IMR-90 (cell line): ENCODE results near the gene CAMTA1. TPM values are rescaled to one million over a fixed set of nuclear protein-coding genes. Genes with fewer than 3 reads are reported as not detected.

ENCODE experiments used
- ATAC-seq: fragments of 200-7000 bp; cut with Tn5 transposase; 2 replicates; pipeline ENCODE4 v1.9.1; 2020; ENCODE audit warnings: low read depth, mild to moderate bottlenecking, moderate library complexity
- BruUV-seq: library from RNA; stranded (reverse); fragments of 400-500 nt; replicated peaks from 2 replicates; lab custom pipeline; 2021; lab: Mats Ljungman, UMichigan
- CTCF ChIA-PET: fragments of 300-600 bp; formaldehyde crosslinking; extraction: SDS; loops from one replicate; lab custom pipeline; 2021; ENCODE audit warnings: antibody characterized with exemption; lab: Yijun Ruan, JAX
- POLR2A ChIA-PET: fragments of 300-600 bp; sonication (Branson Sonifier 250); formaldehyde crosslinking; loops from one replicate; lab custom pipeline; 2022; ENCODE audit warnings: antibody characterized with exemption; ENCODE audit not compliant: unreplicated experiment; lab: Charles Lee
- DNase-seq: peaks from one replicate; pipeline ENCODE4 v3.0.0; 2013
- H2AFZ ChIP-seq: replicated peaks from 2 replicates; pipeline ENCODE3; 2013; ENCODE audit warnings: low read length, mild to moderate bottlenecking; ENCODE audit not compliant: poor library complexity
- H2AK5ac ChIP-seq: 2 replicates; pipeline ENCODE4 v1.6.1; 2013; ENCODE audit warnings: low read depth, low read length, inconsistent platforms
- H2AK9ac ChIP-seq: replicated peaks from 2 replicates; pipeline ENCODE3; 2013; ENCODE audit warnings: mild to moderate bottlenecking, low read depth, low read length, moderate library complexity; ENCODE audit not compliant: poor library complexity
- H2BK120ac ChIP-seq: 2 replicates; pipeline ENCODE4 v1.6.1; 2013; ENCODE audit warnings: low read depth, low read length, inconsistent platforms
- H2BK15ac ChIP-seq: 3 replicates; pipeline ENCODE4 v1.6.1; 2013; ENCODE audit warnings: low read depth, low read length, inconsistent platforms
- H2BK20ac ChIP-seq: 2 replicates; pipeline ENCODE4 v1.6.1; 2013; ENCODE audit warnings: low read depth, mild to moderate bottlenecking, inconsistent platforms, low read length, moderate library complexity
- H2BK5ac ChIP-seq: 2 replicates; pipeline ENCODE4 v1.6.1; 2013; ENCODE audit warnings: mild to moderate bottlenecking, low read depth, low read length, inconsistent platforms; ENCODE audit not compliant: poor library complexity, severe bottlenecking
- H3K14ac ChIP-seq: replicated peaks from 2 replicates; pipeline ENCODE4 v1.6.1; 2013; ENCODE audit warnings: low read depth, low read length, inconsistent platforms
- H3K18ac ChIP-seq: 2 replicates; pipeline ENCODE4 v1.6.1; 2013; ENCODE audit warnings: low read depth, low read length, control low read depth
- H3K23ac ChIP-seq: 2 replicates; pipeline ENCODE4 v1.6.1; 2013; ENCODE audit warnings: low read depth, low read length, inconsistent platforms
- H3K27ac ChIP-seq: 2 replicates; pipeline ENCODE4 v1.5.1; 2013; ENCODE audit warnings: mild to moderate bottlenecking, control low read depth, low read length; ENCODE audit not compliant: insufficient read depth
- H3K27me3 ChIP-seq: 2 replicates; pipeline ENCODE4 v1.6.1; 2013; ENCODE audit warnings: low read length; ENCODE audit not compliant: control insufficient read depth, insufficient read depth
- H3K36me3 ChIP-seq: 2 replicates; pipeline ENCODE4 v1.6.1; 2013; ENCODE audit warnings: low read length, mixed read lengths; ENCODE audit not compliant: control insufficient read depth, insufficient read depth
- H3K4ac ChIP-seq: 2 replicates; pipeline ENCODE4 v1.6.1; 2013; ENCODE audit warnings: low read depth, low read length, inconsistent platforms
- H3K4me1 ChIP-seq: 2 replicates; pipeline ENCODE4 v1.6.1; 2013; ENCODE audit warnings: low read length, mixed read lengths; ENCODE audit not compliant: control insufficient read depth, insufficient read depth
- H3K4me2 ChIP-seq: 2 replicates; pipeline ENCODE4 v1.6.1; 2013; ENCODE audit warnings: low read depth, mild to moderate bottlenecking, control low read depth, low read length, moderate library complexity
- H3K4me3 ChIP-seq: 2 replicates; pipeline ENCODE4 v1.5.1; 2013; ENCODE audit warnings: low read depth, mild to moderate bottlenecking, control low read depth, low read length, moderate library complexity; ENCODE audit not compliant: insufficient read depth
- H3K56ac ChIP-seq: 2 replicates; pipeline ENCODE4 v1.6.1; 2013; ENCODE audit warnings: low read length, inconsistent platforms; ENCODE audit not compliant: insufficient read depth; ENCODE audit errors: extremely low read depth
- H3K79me1 ChIP-seq, 2 experiments: 2 replicates each; pipeline ENCODE4 v1.6.1; 2013; ENCODE audit warnings: low read length in 2 of 2, inconsistent platforms in 1 of 2, low read depth in 1 of 2
- H3K9ac ChIP-seq: 2 replicates; pipeline ENCODE4 v1.6.1; 2013; ENCODE audit warnings: low read depth, low read length, control low read depth
- H3K9me1 ChIP-seq: 2 replicates; pipeline ENCODE4 v1.6.1; 2013; ENCODE audit warnings: low read length, inconsistent platforms; ENCODE audit not compliant: insufficient read depth
- H3K9me3 ChIP-seq: 2 replicates; pipeline ENCODE4 v1.6.1; 2013; ENCODE audit warnings: low read length; ENCODE audit not compliant: control insufficient read depth, insufficient read depth
- H4K20me1 ChIP-seq: 2 replicates; pipeline ENCODE4 v1.6.1; 2013; ENCODE audit warnings: low read length, inconsistent platforms; ENCODE audit not compliant: insufficient read depth
- H4K5ac ChIP-seq: 2 replicates; pipeline ENCODE4 v1.6.1; 2013; ENCODE audit warnings: mild to moderate bottlenecking, low read depth, low read length, control low read depth
- H4K8ac ChIP-seq, 2 experiments: 2 replicates each; pipeline ENCODE4 v1.6.1; 2013; ENCODE audit warnings: low read depth in 2 of 2, low read length in 2 of 2, control low read depth in 1 of 2, inconsistent platforms in 1 of 2
- H4K91ac ChIP-seq: 2 replicates; pipeline ENCODE4 v1.6.1; 2013; ENCODE audit warnings: low read depth, low read length, inconsistent platforms; ENCODE audit not compliant: insufficient read depth
- BHLHE40 ChIP-seq: fragments of 150-350 bp; IDR thresholded peaks from 2 replicates; pipeline ENCODE4 v1.6.1; 2016; ENCODE audit warnings: mild to moderate bottlenecking, low read depth, low read length
- CEBPB ChIP-seq: IDR thresholded peaks from 2 replicates; pipeline ENCODE4 v1.6.1; 2012; ENCODE audit warnings: low read depth, low read length, improper control_type of control experiment
- CHD1 ChIP-seq: IDR thresholded peaks from 2 replicates; pipeline ENCODE4 v1.6.1; 2012; ENCODE audit warnings: low read depth, low read length, improper control_type of control experiment
- CTCF ChIP-seq: conservative IDR thresholded peaks from 2 replicates; pipeline ENCODE4 v1.5.1; 2012; ENCODE audit warnings: mild to moderate bottlenecking, low read depth, low read length, improper control_type of control experiment
- FOS ChIP-seq: fragments of 150-350 bp; IDR thresholded peaks from 2 replicates; pipeline ENCODE4 v1.6.1; 2016; ENCODE audit warnings: low read depth, low read length
- MAFK ChIP-seq: IDR thresholded peaks from 2 replicates; pipeline ENCODE4 v1.6.1; 2012; ENCODE audit warnings: low read depth, low read length, improper control_type of control experiment
- MAZ ChIP-seq: IDR thresholded peaks from 2 replicates; pipeline ENCODE4 v1.6.1; 2012; ENCODE audit warnings: low read depth, mild to moderate bottlenecking, low read length, improper control_type of control experiment, moderate library complexity, borderline replicate concordance
- MXI1 ChIP-seq: IDR thresholded peaks from 2 replicates; pipeline ENCODE4 v1.6.1; 2012; ENCODE audit warnings: low read depth, mild to moderate bottlenecking, low read length, moderate library complexity, borderline replicate concordance
- NFE2L2 ChIP-seq: fragments of 150-350 bp; IDR thresholded peaks from 2 replicates; pipeline ENCODE4 v1.6.1; 2016; ENCODE audit warnings: low read depth, mild to moderate bottlenecking, low read length
- POLR2A ChIP-seq: IDR thresholded peaks from 2 replicates; pipeline ENCODE4 v1.6.1; 2012; ENCODE audit warnings: mild to moderate bottlenecking, low read depth, low read length
- RAD21 ChIP-seq: IDR thresholded peaks from 2 replicates; pipeline ENCODE4 v1.6.1; 2012; ENCODE audit warnings: low read length, improper control_type of control experiment
- RCOR1 ChIP-seq: IDR thresholded peaks from 2 replicates; pipeline ENCODE4 v1.6.1; 2012; ENCODE audit warnings: mild to moderate bottlenecking, low read length, improper control_type of control experiment; ENCODE audit not compliant: insufficient replicate concordance
- RFX5 ChIP-seq: IDR thresholded peaks from 2 replicates; pipeline ENCODE4 v1.8.0; 2012; ENCODE audit warnings: low read depth, mild to moderate bottlenecking, low read length, moderate library complexity
- SMC3 ChIP-seq: fragments of 150-350 bp; IDR thresholded peaks from 2 replicates; pipeline ENCODE4 v1.6.1; 2016; ENCODE audit warnings: low read depth, mild to moderate bottlenecking, antibody characterized with exemption, low read length, moderate library complexity
- WGBS, 2 experiments: methylation state at CpG; one replicate each; pipeline versions ENCODE4 v1.1.5 to v1.1.7; 2013; ENCODE audit warnings: missing lambda C conversion rate in 2 of 2; ENCODE audit not compliant: insufficient read length in 1 of 2; ENCODE audit errors: extremely low coverage in 2 of 2; 5-methylcytosine and 5-hydroxymethylcytosine counted together
- dilution Hi-C: fragments of 300-500 bp; cut with HindIII; formaldehyde crosslinking; loops from one replicate; pipeline ENCODE4 v1.14.3; 2018; ENCODE audit warnings: low sequenced_read_pairs; ENCODE audit not compliant: unreplicated experiment
- in situ Hi-C: fragments of 300-500 bp; cut with MboI; formaldehyde crosslinking; loops from 3 replicates; pipeline ENCODE4 v1.14.3; 2019; ENCODE audit warnings: low sequenced_read_pairs, inconsistent platforms, mixed read lengths
- intact Hi-C: fragments of 100-400 bp; cut with micrococcal nuclease; formaldehyde crosslinking; loops from 2 replicates; pipeline ENCODE4 v1.10.0; 2022
- polyA plus RNA-seq, 3 experiments: library from polyadenylated mRNA; depleted of rRNA; stranded (reverse); fragments of >200 nt; gene quantifications; 2 replicates each; pipeline ENCODE4 v1.2.3, GENCODE V29; 2012; ENCODE audit warnings: low replicate concordance in 1 of 3
- total RNA-seq: library from RNA; depleted of rRNA; stranded (reverse); fragments of >200 nt; gene quantifications from 2 replicates; pipeline ENCODE4 v1.2.3, GENCODE V29; 2012
- TF ChIP-seq, protein P1 (sequence below): fragments of 150-350 bp; IDR thresholded peaks from 2 replicates; pipeline ENCODE4 v1.6.1; 2016; ENCODE audit warnings: low read depth, mild to moderate bottlenecking, low read length, moderate library complexity, borderline replicate concordance
- TF ChIP-seq, protein P2 (sequence below): fragments of 150-350 bp; IDR thresholded peaks from 2 replicates; pipeline ENCODE4 v1.6.1; 2017; ENCODE audit warnings: mild to moderate bottlenecking, antibody characterized with exemption, low read length, low read depth

CAMTA1 gene
- total and polyA plus RNA-seq, 2 of the 4 experiments (the other 2 are of a cell fraction), result 35.5 to 74.3 TPM

- H3K4ac ChIP-seq, result no peak overlapping the region
- H2BK20ac ChIP-seq, result no peak overlapping the region
- no peak for TF ChIP-seq CEBPB
- no peak for TF ChIP-seq RCOR1
- TF ChIP-seq, protein P1, sequence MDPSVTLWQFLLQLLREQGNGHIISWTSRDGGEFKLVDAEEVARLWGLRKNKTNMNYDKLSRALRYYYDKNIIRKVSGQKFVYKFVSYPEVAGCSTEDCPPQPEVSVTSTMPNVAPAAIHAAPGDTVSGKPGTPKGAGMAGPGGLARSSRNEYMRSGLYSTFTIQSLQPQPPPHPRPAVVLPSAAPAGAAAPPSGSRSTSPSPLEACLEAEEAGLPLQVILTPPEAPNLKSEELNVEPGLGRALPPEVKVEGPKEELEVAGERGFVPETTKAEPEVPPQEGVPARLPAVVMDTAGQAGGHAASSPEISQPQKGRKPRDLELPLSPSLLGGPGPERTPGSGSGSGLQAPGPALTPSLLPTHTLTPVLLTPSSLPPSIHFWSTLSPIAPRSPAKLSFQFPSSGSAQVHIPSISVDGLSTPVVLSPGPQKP, result no peak
- TF ChIP-seq, protein P2, sequence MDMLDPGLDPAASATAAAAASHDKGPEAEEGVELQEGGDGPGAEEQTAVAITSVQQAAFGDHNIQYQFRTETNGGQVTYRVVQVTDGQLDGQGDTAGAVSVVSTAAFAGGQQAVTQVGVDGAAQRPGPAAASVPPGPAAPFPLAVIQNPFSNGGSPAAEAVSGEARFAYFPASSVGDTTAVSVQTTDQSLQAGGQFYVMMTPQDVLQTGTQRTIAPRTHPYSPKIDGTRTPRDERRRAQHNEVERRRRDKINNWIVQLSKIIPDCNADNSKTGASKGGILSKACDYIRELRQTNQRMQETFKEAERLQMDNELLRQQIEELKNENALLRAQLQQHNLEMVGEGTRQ, result no peak
- no peak for TF ChIP-seq NFE2L2
- TF ChIP-seq BHLHE40, result no peak
- no peak for TF ChIP-seq POLR2A
- TF ChIP-seq CTCF, result no peak
- TF ChIP-seq MAZ, result no peak
- no peak for TF ChIP-seq RAD21
- no peak for TF ChIP-seq FOS
- TF ChIP-seq MXI1, result no peak
- no peak for TF ChIP-seq SMC3
- TF ChIP-seq RFX5, result no peak
- no peak for TF ChIP-seq CHD1
- no peak for TF ChIP-seq MAFK
- H2BK15ac ChIP-seq, result no peak overlapping the region
- H3K79me1 ChIP-seq, result no peaks in the 10 kb centered on the region
- H2BK5ac ChIP-seq, result no peak overlapping the region
- H2BK120ac ChIP-seq, result no peak overlapping the region
- no peak overlapping the region for H3K23ac ChIP-seq
- CTCF ChIA-PET, result no interaction called here
- WGBS, 2 experiments, result 60% methylated on average over 1 of the region's 7 CpGs; no CpG with 5 or more reads in 1 of the 2 experiments
- intact Hi-C loops (no loop called here), dilution Hi-C loops (no loop called here), in situ Hi-C loops (no loop called here)
- H4K91ac ChIP-seq, result no peak overlapping the region
- H2AFZ ChIP-seq, result no peak overlapping the region
- H3K56ac ChIP-seq, result no peak overlapping the region
- no peak overlapping the region for H2AK5ac ChIP-seq
- peaks cover 17% of the 10 kb centered on the region for H3K27me3 ChIP-seq
- BruUV-seq, result no TSS peak
- ATAC-seq (no peak), DNase-seq (no peak)
- H3K9me3 ChIP-seq, result peaks cover 4% of the 10 kb centered on the region; the same call in 1 of the 2 replicates
- no peak overlapping the region for H3K4me2 ChIP-seq
- no peak overlapping the region for H2AK9ac ChIP-seq
- H3K4me1 ChIP-seq, result no peaks in the 10 kb centered on the region
- H4K5ac ChIP-seq, result no peak overlapping the region
- H3K18ac ChIP-seq, result no peak overlapping the region
- POLR2A ChIA-PET, result no interaction called here
- H3K9me1 ChIP-seq, result no peaks in the 10 kb centered on the region
- H3K14ac ChIP-seq, result no peak overlapping the region
- H3K4me3 ChIP-seq, result no peak overlapping the region
- no peak overlapping the region for H3K27ac ChIP-seq
- no peak overlapping the region for H3K9ac ChIP-seq
- no peaks in the 10 kb centered on the region for H4K20me1 ChIP-seq
- no peak overlapping the region for H4K8ac ChIP-seq
- no peaks in the 10 kb centered on the region for H3K36me3 ChIP-seq
These were observed 133.8 kb downstream of the CAMTA1 start for GRCh38 chr1:6918925-6919511.
